Colonic mucosa (tissue), 4 donors: ENCODE data around the gene PAGE2. TPM values are rescaled to one million over a fixed set of nuclear protein-coding genes. Genes with fewer than 3 reads are reported as not detected.
"Not testable (repeated sequence)": the region's sequence is repeated elsewhere in the genome, so short reads cannot be mapped to it uniquely, and the experiment has no call there.

Experiments used
- DNase-seq: peaks from one replicate; pipeline ENCODE4 v3.0.0-alpha.2; 2020
- H3K27ac ChIP-seq: fragments of 200-600 bp; one replicate; pipeline ENCODE4 v1.8.0; 2021
- H3K27me3 ChIP-seq: fragments of 200-600 bp; one replicate; pipeline ENCODE4 v1.8.0; 2021
- H3K36me3 ChIP-seq: fragments of 200-600 bp; one replicate; pipeline ENCODE4 v1.8.0; 2021
- H3K4me1 ChIP-seq: fragments of 200-600 bp; one replicate; pipeline ENCODE4 v1.8.0; 2021; ENCODE audit warnings: mild to moderate bottlenecking
- H3K4me3 ChIP-seq: fragments of 200-600 bp; one replicate; pipeline ENCODE4 v1.8.0; 2021
- H3K9ac ChIP-seq, 2 donors: one replicate each; pipeline ENCODE4 v1.7.0; 2013; ENCODE audit warnings: control low read depth in 2 of 2, low read depth in 2 of 2, low read length in 2 of 2
- H3K9me3 ChIP-seq: fragments of 200-600 bp; one replicate; pipeline ENCODE4 v1.8.0; 2021
- intact Hi-C: fragments of 100-400 bp; cut with DNase I; formaldehyde crosslinking; loops from one replicate; pipeline ENCODE4 v1.14.1; 2022
- total RNA-seq, 2 donors: library from RNA; stranded (reverse); fragmentation: NEBNext Ultra II Directional in 1 of 2; extraction: Animal tissue kit (Norgen Biotek cat#: 25700) in 1 of 2; gene quantifications; one replicate each; pipeline ENCODE4 v1.2.1, GENCODE V29; 2021
- TF ChIP-seq, protein P1 (sequence below): fragments of 200-600 bp; IDR thresholded peaks from one replicate; pipeline ENCODE4 v1.8.0; 2022; ENCODE audit warnings: antibody characterized with exemption, mild to moderate bottlenecking
- donor health status: healthy.
- donor health status: DM: no; HTN: no; CAD: no.
- donor health status: DM: no; HTN: no; CAD: no.

PAGE2 gene
- total RNA-seq, 2 donors from 2014 or later: not detected

DNA sequence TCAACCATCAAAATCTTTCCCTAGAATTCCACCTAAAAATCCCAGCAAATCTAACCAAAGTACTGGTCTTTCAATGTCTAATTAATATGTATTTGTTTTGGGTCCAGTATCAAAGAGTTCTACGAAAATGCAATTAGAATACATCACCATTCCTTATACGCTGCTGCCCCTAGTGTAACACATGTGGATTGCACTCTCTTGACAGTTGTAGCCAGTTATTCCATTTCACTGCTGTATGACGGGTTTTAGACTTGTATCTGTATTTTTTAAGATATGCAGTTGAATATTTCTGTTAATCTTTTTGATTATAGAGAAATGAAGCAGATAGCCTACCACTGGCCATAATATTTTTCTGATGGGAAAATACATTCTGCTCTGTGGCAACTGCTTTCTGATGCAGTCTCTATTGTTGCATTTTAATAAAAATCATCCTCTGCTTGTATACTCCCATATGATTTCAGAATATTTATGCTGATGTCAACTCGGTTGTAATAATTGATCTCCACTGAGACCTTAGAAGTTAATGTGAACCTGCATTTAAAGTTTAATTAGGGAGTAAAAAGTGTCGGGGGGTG, 31.1 kb upstream of the PAGE2 start:
- Histone ChIP-seq H3K27me3 (no peaks in the 10 kb centered on the region), H3K36me3 (no peaks in the 10 kb centered on the region), H3K27ac (no peak overlapping the region), H3K4me3 (no peak overlapping the region), H3K9me3 (no peaks in the 10 kb centered on the region), H3K9ac (no peak overlapping the region), H3K4me1 (no peaks in the 10 kb centered on the region)
- peak; percentile 26 for DNase-seq
- intact Hi-C loops: loop anchor here (5.0 kb wide), 1 partner anchor 165 kb away; no protein-coding TSS in a partner anchor
- TF ChIP-seq, protein P1, sequence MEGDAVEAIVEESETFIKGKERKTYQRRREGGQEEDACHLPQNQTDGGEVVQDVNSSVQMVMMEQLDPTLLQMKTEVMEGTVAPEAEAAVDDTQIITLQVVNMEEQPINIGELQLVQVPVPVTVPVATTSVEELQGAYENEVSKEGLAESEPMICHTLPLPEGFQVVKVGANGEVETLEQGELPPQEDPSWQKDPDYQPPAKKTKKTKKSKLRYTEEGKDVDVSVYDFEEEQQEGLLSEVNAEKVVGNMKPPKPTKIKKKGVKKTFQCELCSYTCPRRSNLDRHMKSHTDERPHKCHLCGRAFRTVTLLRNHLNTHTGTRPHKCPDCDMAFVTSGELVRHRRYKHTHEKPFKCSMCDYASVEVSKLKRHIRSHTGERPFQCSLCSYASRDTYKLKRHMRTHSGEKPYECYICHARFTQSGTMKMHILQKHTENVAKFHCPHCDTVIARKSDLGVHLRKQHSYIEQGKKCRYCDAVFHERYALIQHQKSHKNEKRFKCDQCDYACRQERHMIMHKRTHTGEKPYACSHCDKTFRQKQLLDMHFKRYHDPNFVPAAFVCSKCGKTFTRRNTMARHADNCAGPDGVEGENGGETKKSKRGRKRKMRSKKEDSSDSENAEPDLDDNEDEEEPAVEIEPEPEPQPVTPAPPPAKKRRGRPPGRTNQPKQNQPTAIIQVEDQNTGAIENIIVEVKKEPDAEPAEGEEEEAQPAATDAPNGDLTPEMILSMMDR: peak; percentile 87

DNA sequence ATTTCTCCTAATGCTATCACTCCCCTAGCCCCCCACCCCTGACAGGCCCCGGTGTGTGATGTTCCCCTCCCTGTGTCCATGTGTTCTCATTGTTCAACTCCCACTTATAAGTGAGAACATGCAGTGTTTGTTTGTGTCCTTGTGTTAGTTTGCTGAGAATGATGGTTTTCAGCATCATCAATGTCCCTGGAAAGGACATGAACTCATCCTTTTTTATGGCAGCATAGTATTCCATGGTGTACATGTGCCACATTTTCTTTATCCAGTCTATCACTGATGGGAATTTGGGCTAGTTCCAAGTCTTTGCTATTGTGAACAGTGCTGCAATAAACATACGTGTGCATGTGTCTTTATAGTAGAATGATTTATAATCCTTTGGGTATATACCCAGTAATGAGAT, 21.6 kb upstream of the PAGE2 start:
- H3K27ac ChIP-seq, H3K36me3 ChIP-seq, intact Hi-C loops, H3K4me1 ChIP-seq, H3K9me3 ChIP-seq, H3K27me3 ChIP-seq, H3K4me3 ChIP-seq, DNase-seq, H3K9ac ChIP-seq: not testable (repeated sequence)

DNA sequence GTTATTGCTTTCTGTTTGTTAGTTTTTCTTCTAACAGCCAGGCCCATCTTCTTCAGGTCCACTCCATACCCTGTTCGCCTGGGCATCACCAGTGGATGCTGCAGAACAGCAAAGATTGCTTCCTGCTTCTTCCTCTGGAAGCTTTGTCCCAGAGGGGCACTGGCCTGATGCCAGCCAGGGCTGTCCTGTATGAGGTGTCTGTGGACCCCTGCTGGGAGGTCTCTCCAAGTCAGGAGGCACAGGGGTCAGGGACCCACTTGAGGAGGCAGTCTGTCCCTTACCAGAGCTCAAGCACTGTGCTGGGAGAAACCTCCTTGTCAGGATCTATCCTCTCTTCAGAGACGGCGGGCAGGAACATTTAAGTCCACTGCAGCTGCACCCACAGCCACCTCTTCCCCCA, 16.5 kb upstream of the PAGE2 start:
- H3K27me3 ChIP-seq: no peaks in the 10 kb centered on the region
- no peaks in the 10 kb centered on the region for H3K4me1 ChIP-seq
- H3K9ac ChIP-seq: no peak overlapping the region
- no peak overlapping the region for H3K4me3 ChIP-seq
- H3K36me3 ChIP-seq: no peaks in the 10 kb centered on the region
- H3K27ac ChIP-seq: no peak overlapping the region
- TF ChIP-seq, protein P1: no peak
- no peaks in the 10 kb centered on the region for H3K9me3 ChIP-seq
- no peak for DNase-seq
- intact Hi-C loops: no loop called here

DNA sequence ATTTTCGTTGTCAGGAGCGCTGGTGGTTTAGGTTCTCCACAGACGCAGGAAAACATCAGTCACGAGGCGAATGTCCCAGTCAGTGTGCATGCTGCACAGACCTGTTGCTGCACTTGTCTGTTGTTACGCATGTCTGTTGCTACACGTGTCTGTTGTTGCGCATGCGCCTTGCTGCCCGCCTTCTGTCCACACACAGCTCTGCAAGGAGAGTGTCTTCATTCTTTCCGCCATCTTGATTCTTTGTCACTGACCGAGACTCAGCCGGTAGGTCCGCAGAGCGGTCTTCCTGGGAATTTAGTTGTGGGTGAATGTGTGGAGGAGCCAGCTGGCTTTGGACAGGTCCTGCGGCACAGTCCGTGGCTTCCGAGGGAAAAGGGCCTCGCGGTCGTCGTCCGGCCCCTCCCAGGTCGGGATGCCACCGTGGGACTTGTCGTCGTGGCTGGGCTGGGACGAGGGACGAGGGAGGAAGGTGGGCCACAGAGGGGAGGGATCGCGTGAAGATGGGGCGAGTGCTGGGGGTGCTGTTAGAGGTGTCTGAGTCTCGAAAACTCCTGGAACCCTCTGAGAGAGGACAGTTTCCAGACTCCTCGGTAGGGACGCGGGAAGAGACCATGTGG, 13.9 kb upstream of the PAGE2 start, which contains the start of gene PAGE2B:
TSS of gene PAGE2B (plus strand) at position 180 of the 617 bp plus-strand sequence. CDS start 1,012 bp downstream, outside the sequence.
- Histone ChIP-seq H3K9me3 (no peaks in the 10 kb centered on the region), H3K9ac (no peak within 1 kb of the TSS), H3K4me3 (no peak within 1 kb of the TSS), H3K4me1 (no peaks in the 10 kb centered on the region), H3K27ac (no peak within 1 kb of the TSS), H3K36me3 (no peaks in the 10 kb centered on the region), H3K27me3 (no peaks in the 10 kb centered on the region)
- TF ChIP-seq, protein P1: no peak
- intact Hi-C loops: no loop called here
- no peak for DNase-seq

DNA sequence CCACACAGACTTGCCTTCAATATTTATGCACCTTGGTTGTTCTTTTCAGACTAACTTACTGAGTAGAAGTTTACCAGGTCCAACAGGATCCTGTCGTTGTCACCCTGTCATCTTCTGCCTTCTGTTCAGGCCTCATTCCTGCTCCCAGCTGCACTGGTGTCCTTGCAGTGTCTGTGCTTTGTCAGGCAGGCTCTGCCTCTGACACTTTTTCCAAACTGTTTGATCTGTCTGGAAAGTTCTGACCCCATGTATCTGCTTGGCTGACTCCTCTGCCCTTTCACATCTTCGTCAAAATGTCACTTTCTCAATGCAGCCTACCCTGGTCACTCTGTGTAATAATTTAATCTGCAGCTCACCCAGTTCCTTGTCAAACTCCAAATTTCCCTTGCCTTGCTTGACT, 9.9 kb downstream of the PAGE2 start:
- Histone ChIP-seq H3K4me1 (no peaks in the 10 kb centered on the region), H3K9me3 (no peaks in the 10 kb centered on the region), H3K4me3 (no peak overlapping the region), H3K36me3 (no peaks in the 10 kb centered on the region), H3K9ac (no peak overlapping the region), H3K27me3 (no peaks in the 10 kb centered on the region), H3K27ac (no peak overlapping the region)
- intact Hi-C loops: no loop called here
- no peak for DNase-seq
- TF ChIP-seq, protein P1: no peak

DNA sequence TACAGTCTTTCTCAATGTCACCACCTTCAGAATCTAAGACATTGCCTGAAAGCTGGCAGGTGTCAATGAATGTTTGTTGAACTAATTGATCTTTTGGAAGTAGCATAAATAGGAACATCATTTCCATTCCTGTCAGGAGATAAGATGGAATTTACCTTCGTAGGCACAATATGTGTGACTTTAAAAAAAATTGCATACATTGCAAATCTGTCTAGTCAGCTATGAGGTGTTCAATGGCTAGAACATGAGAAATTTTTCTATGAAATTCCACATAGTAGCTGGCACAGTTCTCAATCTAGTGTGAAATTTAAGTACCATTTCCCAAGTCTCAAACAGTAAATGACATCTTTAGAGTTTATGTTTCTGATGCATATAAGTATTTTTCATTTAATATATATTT, 10.3 kb downstream of the PAGE2 start:
- intact Hi-C loops: no loop called here

More for the DNA sequence above, 10.3 kb downstream of the PAGE2 start:
- H3K36me3 ChIP-seq: no peaks in the 10 kb centered on the region
- H3K27me3 ChIP-seq: no peaks in the 10 kb centered on the region
- H3K4me3 ChIP-seq: no peak overlapping the region
- DNase-seq: no peak
- H3K9ac ChIP-seq: no peak overlapping the region
- no peaks in the 10 kb centered on the region for H3K4me1 ChIP-seq
- no peaks in the 10 kb centered on the region for H3K9me3 ChIP-seq
- TF ChIP-seq, protein P1: no peak
- no peak overlapping the region for H3K27ac ChIP-seq
